Gastrocnemius medialis (tissue), 4 donors: ENCODE measurements around the gene ITPK1. TPM values are rescaled to one million over a fixed set of nuclear protein-coding genes. Genes with fewer than 3 reads are reported as not detected.

ENCODE experiments used
- ATAC-seq, 2 donors: fragments of 150-250 bp; one replicate each; pipeline ENCODE4 v1.9.1; 2016
- DNase-seq, 2 donors: peaks; one replicate each; pipeline ENCODE4 v3.0.0-alpha.2; 2019
- H3K27ac ChIP-seq, 4 donors: fragments of 200-600 bp; sonication (generic); 1 replicate in 1 of 4; 2 replicates in 3 of 4; pipeline ENCODE4 v1.5.1; 2016 to 2018; ENCODE audit warnings: mild to moderate bottlenecking in 2 of 4, moderate library complexity in 1 of 4
- H3K27me3 ChIP-seq, 3 donors: fragments of 200-600 bp; sonication (generic) in 2 of 3; 1 replicate in 1 of 3; 2 replicates in 2 of 3; pipeline versions ENCODE4 v1.5.1 to v1.6.0; 2016 to 2019; ENCODE audit warnings: mild to moderate bottlenecking in 1 of 3, moderate library complexity in 1 of 3
- H3K36me3 ChIP-seq, 2 donors: fragments of 200-600 bp; sonication (generic) in 1 of 2; one replicate each; pipeline ENCODE4 v1.5.1; 2017 to 2018
- H3K4me1 ChIP-seq, 2 donors: fragments of 200-600 bp; sonication (generic) in 1 of 2; one replicate each; pipeline ENCODE4 v1.5.1; 2016 to 2017; ENCODE audit warnings: mild to moderate bottlenecking in 2 of 2
- H3K4me3 ChIP-seq, 4 donors: fragments of 200-600 bp; sonication (generic) in 3 of 4; 1 replicate in 1 of 4; 2 replicates in 3 of 4; pipeline ENCODE4 v1.5.1; 2016 to 2019; ENCODE audit warnings: mild to moderate bottlenecking in 2 of 4
- H3K9me3 ChIP-seq, 3 donors: fragments of 200-600 bp; sonication (generic) in 2 of 3; 1 replicate in 1 of 3; 2 replicates in 2 of 3; pipeline ENCODE4 v1.5.1; 2016 to 2019
- POLR2A ChIP-seq, 2 donors: fragments of 450-650 bp; IDR thresholded peaks; one replicate each; pipeline ENCODE4 v1.6.1; 2017; ENCODE audit warnings: antibody characterized with exemption in 2 of 2, mild to moderate bottlenecking in 2 of 2, moderate library complexity in 2 of 2
- in situ Hi-C, 4 donors: fragments of 200-750 bp; cut with MboI; loops; one replicate each; pipeline versions ENCODE4 v1.15.0 to v1.8.0; 2017; ENCODE audit warnings: low sequenced_read_pairs in 4 of 4
- intact Hi-C: fragments of 100-400 bp; cut with DNase I; formaldehyde crosslinking; loops from one replicate; pipeline ENCODE4 v1.15.1; 2023; ENCODE audit warnings: low total_unique reads
- total RNA-seq, 4 donors: library from RNA; depleted of rRNA; stranded (reverse); fragments of >200 nt; gene quantifications; one replicate each; pipeline versions ENCODE4 v1.1.0 to v1.2.3, GENCODE V29; 2016
- TF ChIP-seq, protein P1 (sequence below), 5 experiments: fragments of 450-650 bp in 3 of 5; fragments of 200-600 bp in 2 of 5; sonication (generic) in 2 of 5; IDR thresholded peaks in 4 of 5; conservative IDR thresholded peaks in 1 of 5; 1 replicate in 4 of 5; 2 replicates in 1 of 5; pipeline ENCODE4 v1.5.1; 2016 to 2019; ENCODE audit warnings: antibody characterized with exemption in 5 of 5, mild to moderate bottlenecking in 3 of 5, moderate library complexity in 3 of 5

The ITPK1 gene
- total RNA-seq, 4 donors from 2014 or later = 49.7 to 80.1 (median 53.6) TPM

DNA sequence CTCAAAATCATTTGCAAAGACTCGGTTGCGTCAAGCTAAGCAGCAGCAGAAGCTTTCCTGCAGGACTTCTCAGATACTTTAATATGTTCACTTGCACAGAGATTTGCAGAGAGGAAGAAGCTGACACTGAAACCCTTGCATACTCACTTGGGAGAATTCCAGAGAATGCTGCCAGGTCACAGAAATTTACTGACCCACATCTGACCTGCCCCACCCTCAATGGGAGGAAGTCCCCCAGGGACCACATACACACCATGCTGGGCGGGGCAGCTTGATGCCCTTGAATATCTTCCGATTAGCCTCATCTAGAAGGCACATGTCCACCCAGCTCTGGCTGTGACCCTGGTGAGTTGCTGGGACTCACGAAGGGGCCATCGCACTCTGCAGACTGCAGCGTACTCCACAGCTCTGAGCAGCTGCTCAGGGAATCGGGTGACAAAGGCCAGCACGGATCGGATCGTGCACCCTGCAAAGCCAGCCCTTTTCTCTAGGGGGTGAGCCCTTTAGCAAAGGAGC lies 83.2 kb downstream of the ITPK1 start:
- TF ChIP-seq, protein P1, sequence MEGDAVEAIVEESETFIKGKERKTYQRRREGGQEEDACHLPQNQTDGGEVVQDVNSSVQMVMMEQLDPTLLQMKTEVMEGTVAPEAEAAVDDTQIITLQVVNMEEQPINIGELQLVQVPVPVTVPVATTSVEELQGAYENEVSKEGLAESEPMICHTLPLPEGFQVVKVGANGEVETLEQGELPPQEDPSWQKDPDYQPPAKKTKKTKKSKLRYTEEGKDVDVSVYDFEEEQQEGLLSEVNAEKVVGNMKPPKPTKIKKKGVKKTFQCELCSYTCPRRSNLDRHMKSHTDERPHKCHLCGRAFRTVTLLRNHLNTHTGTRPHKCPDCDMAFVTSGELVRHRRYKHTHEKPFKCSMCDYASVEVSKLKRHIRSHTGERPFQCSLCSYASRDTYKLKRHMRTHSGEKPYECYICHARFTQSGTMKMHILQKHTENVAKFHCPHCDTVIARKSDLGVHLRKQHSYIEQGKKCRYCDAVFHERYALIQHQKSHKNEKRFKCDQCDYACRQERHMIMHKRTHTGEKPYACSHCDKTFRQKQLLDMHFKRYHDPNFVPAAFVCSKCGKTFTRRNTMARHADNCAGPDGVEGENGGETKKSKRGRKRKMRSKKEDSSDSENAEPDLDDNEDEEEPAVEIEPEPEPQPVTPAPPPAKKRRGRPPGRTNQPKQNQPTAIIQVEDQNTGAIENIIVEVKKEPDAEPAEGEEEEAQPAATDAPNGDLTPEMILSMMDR (IDR thresholded peaks at IDR 0.05 in 4 of 5, conservative IDR thresholded peaks at IDR 0.05 in 1 of 5) = no peak
- TF ChIP-seq POLR2A (IDR thresholded peaks at IDR 0.05) = no peak
- ATAC-seq (peak; percentile 12 to 56), DNase-seq (peak in 1 of 2 donors; percentile 47)
- Histone ChIP-seq H3K4me3 (no peak overlapping the region), H3K27me3 (no peaks in the 10 kb centered on the region), H3K36me3 (no peaks in the 10 kb centered on the region), H3K9me3 (no peaks in the 10 kb centered on the region), H3K27ac (no peak overlapping the region), H3K4me1 (peaks cover 21 to 22% of the 10 kb centered on the region in 2 donors)
- intact Hi-C loops (no loop called here), in situ Hi-C loops (no loop called here)

- Histone ChIP-seq H3K27me3 (no peaks in the 10 kb centered on the region), H3K27ac (no peak overlapping the region), H3K9me3 (no peaks in the 10 kb centered on the region), H3K4me3 (no peak overlapping the region), H3K4me1 (peaks cover 19 to 21% of the 10 kb centered on the region in 2 donors), H3K36me3 (no peaks in the 10 kb centered on the region)
- in situ Hi-C loops = no loop called here
- no peak for DNase-seq
- no peak for TF ChIP-seq POLR2A (IDR thresholded peaks at IDR 0.05)
- TF ChIP-seq, protein P1 (IDR thresholded peaks at IDR 0.05 in 4 of 5, conservative IDR thresholded peaks at IDR 0.05 in 1 of 5) = no peak
- no peak for ATAC-seq
- intact Hi-C loops = no loop called here
These were observed 84.0 kb downstream of the ITPK1 start for GRCh38 chr14:93031505-93032315.

- Histone ChIP-seq H3K4me3 (no peak overlapping the region), H3K36me3 (no peaks in the 10 kb centered on the region), H3K27ac (no peak overlapping the region), H3K27me3 (no peaks in the 10 kb centered on the region), H3K4me1 (peaks cover 16 to 21% of the 10 kb centered on the region in 2 donors), H3K9me3 (no peaks in the 10 kb centered on the region)
- TF ChIP-seq, protein P1 (IDR thresholded peaks at IDR 0.05 in 4 of 5, conservative IDR thresholded peaks at IDR 0.05 in 1 of 5) = no peak
- no peak for TF ChIP-seq POLR2A (IDR thresholded peaks at IDR 0.05)
- in situ Hi-C loops (no loop called here), intact Hi-C loops (no loop called here)
- ATAC-seq (no peak), DNase-seq (no peak)
These were observed 85.0 kb downstream of the ITPK1 start for GRCh38 chr14:93030761-93031160.

DNA sequence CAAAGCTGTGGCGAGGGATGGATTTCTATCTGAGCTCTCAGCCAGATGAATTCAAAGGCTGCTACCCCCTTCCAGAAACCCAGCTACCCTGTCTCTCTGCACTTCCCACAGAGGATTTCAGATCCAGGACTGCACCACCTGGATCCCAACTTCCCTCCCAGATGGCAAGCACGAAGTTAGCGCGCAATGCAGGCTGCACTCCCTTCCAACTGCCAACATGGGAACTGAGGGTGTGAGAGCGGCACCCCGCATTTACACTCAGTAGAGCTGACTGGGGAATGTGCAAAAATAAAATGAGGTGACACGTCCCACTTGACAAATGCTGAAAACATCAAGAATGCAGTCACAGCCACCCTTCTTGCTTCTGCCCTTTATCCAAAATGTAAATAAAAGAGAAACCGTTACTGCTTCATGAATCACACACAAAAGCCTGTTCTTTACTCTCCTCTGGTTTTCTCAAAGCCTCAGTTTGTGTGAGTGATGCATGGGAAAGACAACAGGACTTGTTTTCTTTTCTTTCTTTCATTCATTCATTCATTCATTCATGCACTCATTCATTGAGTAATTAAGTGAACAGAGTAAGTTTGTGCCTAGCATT lies 85.7 kb downstream of the ITPK1 start:
- TF ChIP-seq, protein P1 (IDR thresholded peaks at IDR 0.05 in 4 of 5, conservative IDR thresholded peaks at IDR 0.05 in 1 of 5) = no peak
- no peak for TF ChIP-seq POLR2A (IDR thresholded peaks at IDR 0.05)
- no peaks in the 10 kb centered on the region for H3K27me3 ChIP-seq
- no peak overlapping the region for H3K4me3 ChIP-seq
- no peak for ATAC-seq
- H3K4me1 ChIP-seq = peaks cover 16 to 21% of the 10 kb centered on the region in 2 donors
- in situ Hi-C loops = no loop called here
- intact Hi-C loops = no loop called here
- DNase-seq = no peak
- H3K36me3 ChIP-seq = no peaks in the 10 kb centered on the region
- H3K9me3 ChIP-seq = no peaks in the 10 kb centered on the region
- H3K27ac ChIP-seq = no peak overlapping the region
